GM23338 (cell line): ENCODE measurements around the gene ADRA2B. TPM values are rescaled to one million over a fixed set of nuclear protein-coding genes. Genes with fewer than 3 reads are reported as not detected.

Experiments
- ATAC-seq: fragments of 200-7000 bp; cut with Tn5 transposase; 3 replicates; pipeline ENCODE4 v1.9.1; 2020
- DNase-seq: peaks from one replicate; pipeline ENCODE4 v3.0.0-alpha.2; 2015; ENCODE audit warnings: low spot score
- H2AFZ ChIP-seq: fragments of 200-600 bp; sonication (generic); 2 replicates; pipeline ENCODE4 v1.8.0; 2016; ENCODE audit warnings: antibody characterized with exemption, mild to moderate bottlenecking, moderate library complexity
- H3F3A ChIP-seq: fragments of 200-600 bp; sonication (generic); replicated peaks from 2 replicates; pipeline ENCODE4 v1.8.0; 2017; ENCODE audit warnings: antibody characterized with exemption, mixed run types, low read depth
- H3K27ac ChIP-seq: fragments of 200-600 bp; sonication (generic); 2 replicates; pipeline ENCODE4 v1.6.1; 2016; ENCODE audit warnings: low read depth
- H3K27me3 ChIP-seq: fragments of 200-600 bp; sonication (generic); 2 replicates; pipeline ENCODE4 v1.8.0; 2016; ENCODE audit warnings: mild to moderate bottlenecking, mixed run types, moderate library complexity; ENCODE audit not compliant: insufficient read depth
- H3K36me3 ChIP-seq: fragments of 200-600 bp; sonication (generic); 2 replicates; pipeline ENCODE4 v1.8.0; 2016; ENCODE audit warnings: mild to moderate bottlenecking; ENCODE audit not compliant: insufficient read depth
- H3K4me1 ChIP-seq: fragments of 200-600 bp; sonication (generic); 2 replicates; pipeline ENCODE4 v1.8.0; 2016; ENCODE audit warnings: mild to moderate bottlenecking, moderate library complexity; ENCODE audit not compliant: insufficient read depth
- H3K4me2 ChIP-seq: fragments of 200-600 bp; sonication (generic); 2 replicates; pipeline ENCODE4 v1.7.1; 2017; ENCODE audit warnings: mixed run types
- H3K4me3 ChIP-seq: fragments of 200-600 bp; sonication (generic); 2 replicates; pipeline ENCODE4 v1.6.1; 2016; ENCODE audit warnings: mixed run types
- H3K79me2 ChIP-seq: fragments of 200-600 bp; sonication (generic); replicated peaks from 2 replicates; pipeline ENCODE4 v1.8.0; 2017; ENCODE audit warnings: mild to moderate bottlenecking; ENCODE audit not compliant: insufficient read depth
- H3K9me2 ChIP-seq: fragments of 200-600 bp; sonication (generic); 2 replicates; pipeline ENCODE4 v1.8.0; 2017; ENCODE audit not compliant: insufficient read depth
- H4K20me1 ChIP-seq: fragments of 200-600 bp; sonication (generic); replicated peaks from 2 replicates; pipeline ENCODE4 v1.8.0; 2017; ENCODE audit warnings: mild to moderate bottlenecking; ENCODE audit not compliant: insufficient read depth
- H3K27ac Mint-ChIP-seq: 2 replicates; pipeline ENCODE4 v1.8.0; 2020; ENCODE audit warnings: inconsistent platforms, mild to moderate bottlenecking, moderate library complexity, mixed read lengths
- H3K27me3 Mint-ChIP-seq: 3 replicates; pipeline ENCODE4 v1.8.0; 2022; ENCODE audit warnings: low read depth, mild to moderate bottlenecking, moderate library complexity, mixed read lengths, inconsistent platforms; ENCODE audit not compliant: insufficient read depth, poor library complexity
- H3K36me3 Mint-ChIP-seq: 3 replicates; pipeline ENCODE4 v1.8.0; 2021; ENCODE audit warnings: low read depth, mild to moderate bottlenecking, inconsistent platforms, moderate library complexity, mixed read lengths
- H3K4me1 Mint-ChIP-seq: 3 replicates; pipeline ENCODE4 v1.8.0; 2020; ENCODE audit warnings: mild to moderate bottlenecking, inconsistent platforms, mixed read lengths
- H3K4me3 Mint-ChIP-seq: 3 replicates; pipeline ENCODE4 v1.8.0; 2021; ENCODE audit warnings: moderate library complexity, mild to moderate bottlenecking, inconsistent platforms, mixed read lengths
- H3K9me3 Mint-ChIP-seq: 3 replicates; pipeline ENCODE4 v1.8.0; 2020; ENCODE audit warnings: moderate library complexity, mild to moderate bottlenecking, inconsistent platforms, mixed read lengths
- CREB1 ChIP-seq: fragments of 250-450 bp; sonication (Bioruptor Pico); IDR thresholded peaks from 2 replicates; pipeline ENCODE4 v1.5.0; 2020; ENCODE audit warnings: low read depth, mild to moderate bottlenecking, moderate library complexity
- CTCF ChIP-seq, 2 experiments: fragments of 200-600 bp in 1 of 2; sonication (generic) in 1 of 2; conservative IDR thresholded peaks; 2 replicates each; pipeline versions ENCODE4 v1.5.1 to v1.6.1; 2016 to 2017; ENCODE audit warnings: antibody characterized with exemption in 2 of 2, low read depth in 2 of 2, mild to moderate bottlenecking in 2 of 2, moderate library complexity in 1 of 2
- JUNB ChIP-seq: IDR thresholded peaks from one replicate; pipeline ENCODE4 v1.6.1; 2016; ENCODE audit warnings: antibody characterized with exemption; ENCODE audit not compliant: unreplicated experiment
- NANOG ChIP-seq: IDR thresholded peaks from 2 replicates; pipeline ENCODE4 v1.6.1; 2016; ENCODE audit warnings: antibody characterized with exemption, borderline replicate concordance
- POLR2AphosphoS5 ChIP-seq: IDR thresholded peaks from 2 replicates; pipeline ENCODE4 v1.6.1; 2016; ENCODE audit warnings: antibody characterized with exemption, low read depth
- STAT1 ChIP-seq: IDR thresholded peaks from one replicate; pipeline ENCODE4 v1.6.1; 2016; ENCODE audit warnings: antibody characterized with exemption; ENCODE audit not compliant: unreplicated experiment
- ZNF114 ChIP-seq: fragments of 250-450 bp; sonication (Bioruptor Pico); IDR thresholded peaks from 2 replicates; pipeline ENCODE4 v1.5.0; 2020; ENCODE audit warnings: mild to moderate bottlenecking, moderate library complexity
- ZNF462 ChIP-seq: fragments of 250-450 bp; sonication (Bioruptor Pico); IDR thresholded peaks from 2 replicates; pipeline ENCODE4 v1.5.0; 2020; ENCODE audit warnings: mild to moderate bottlenecking, moderate library complexity
- polyA plus RNA-seq: library from polyadenylated mRNA; unstranded; fragments of >200 nt; fragmentation: Nextera tagmentation; extraction: Ambion mirVana; gene quantifications from 2 replicates; pipeline ENCODE4 v1.2.1, GENCODE V29; 2016
- total RNA-seq: library from RNA; depleted of rRNA; stranded (reverse); fragments of >200 nt; shearing (Covaris generic); gene quantifications from 2 replicates; pipeline ENCODE4 v1.2.3, GENCODE V29; 2014

The ADRA2B gene
- total and polyA plus RNA-seq, 2 experiments from 2014 or later: 1.7 to 5.9 TPM

- ATAC-seq (no peak), DNase-seq (no peak)
- H3K36me3 ChIP-seq: no peaks in the 10 kb centered on the region
- no peak overlapping the region for H3K4me3 Mint-ChIP-seq
- H3K4me1 ChIP-seq: 0 out of 2 replicates have a peak, but pooled peaks cover under 1% of the 10 kb centered on the region
- H3K27me3 ChIP-seq: no peaks in the 10 kb centered on the region
- H2AFZ ChIP-seq: no peak overlapping the region
- H3K27me3 Mint-ChIP-seq: peaks cover 7% of the 10 kb centered on the region
- TF ChIP-seq ZNF114 (CRISPR knock-in tag) (no peak), POLR2AphosphoS5 (no peak), ZNF462 (CRISPR knock-in tag) (no peak), CREB1 (CRISPR knock-in tag) (no peak), NANOG (no peak), STAT1 (no peak), JUNB (no peak), CTCF (conservative IDR thresholded peaks at IDR 0.05; ENCODE audit: low read depth in 2 of 2) (no peak)
- no peaks in the 10 kb centered on the region for H3K9me2 ChIP-seq
- no peak overlapping the region for H3K27ac ChIP-seq
- no peak overlapping the region for H3K4me2 ChIP-seq
- H3F3A ChIP-seq: no peaks in the 10 kb centered on the region
- no peaks in the 10 kb centered on the region for H4K20me1 ChIP-seq
- H3K27ac Mint-ChIP-seq: no peak overlapping the region
- H3K79me2 ChIP-seq: no peaks in the 10 kb centered on the region
- no peaks in the 10 kb centered on the region for H3K9me3 Mint-ChIP-seq
- no peak overlapping the region for H3K4me3 ChIP-seq
- peaks cover 15% of the 10 kb centered on the region for H3K4me1 Mint-ChIP-seq
- no peaks in the 10 kb centered on the region; the same call in 2 of the 3 replicates for H3K36me3 Mint-ChIP-seq
Observed at GRCh38 chr2:96163415-96163767, 47.0 kb upstream of the ADRA2B start.
